ENCODE data around the gene WNT16.

- no peak for TF ChIP-seq SRF (IDR thresholded peaks at IDR 0.05; ENCODE audit: low read depth, low read length)
- TF ChIP-seq CTCF (IDR thresholded peaks at IDR 0.05; ENCODE audit: control extremely low read depth in 1 of 3, insufficient read depth in 1 of 3, low read depth in 1 of 3, low read length in 3 of 3) = no peak
- no peak for TF ChIP-seq YY1 (IDR thresholded peaks at IDR 0.05; ENCODE audit: low read depth, low read length)
- no peak for TF ChIP-seq USF2 (IDR thresholded peaks at IDR 0.05; ENCODE audit: low read length)
- no peak for TF ChIP-seq EP300 (IDR thresholded peaks at IDR 0.05; ENCODE audit: borderline replicate concordance in 1 of 2, low read depth in 2 of 2, low read length in 2 of 2)
- TF ChIP-seq GABPA (IDR thresholded peaks at IDR 0.05; ENCODE audit: borderline replicate concordance, insufficient read depth, low read length) = no peak
- no peak for TF ChIP-seq EZH2 (IDR thresholded peaks at IDR 0.05; ENCODE audit: low read depth, low read length, severe bottlenecking)
- no peak for TF ChIP-seq CBX8 (IDR thresholded peaks at IDR 0.05; ENCODE audit: borderline replicate concordance, low read depth, low read length)
- no peak for TF ChIP-seq RXRA (IDR thresholded peaks at IDR 0.05; ENCODE audit: insufficient read depth, low read depth, low read length)
- no peak for TF ChIP-seq CEBPB (IDR thresholded peaks at IDR 0.05; ENCODE audit: low read depth, low read length)
- no peak for TF ChIP-seq RBBP5 (IDR thresholded peaks at IDR 0.05; ENCODE audit: borderline replicate concordance, low read depth, low read length)
These were observed 48.1 kb upstream of the WNT16 start for GRCh38 chr7:121280656-121281055.

Measured in H1 (cell line).